Spleen (tissue), 7 donors: ENCODE data around the gene SLC2A4.
A peak's percentile ranks its signal among the peaks of the same experiment; 100 is the strongest.

Experiments used
- POLR2A ChIP-seq, 3 donors: fragments of 450-650 bp; IDR thresholded peaks; one replicate each; pipeline ENCODE4 v1.5.1; 2017; ENCODE audit warnings: antibody characterized with exemption in 3 of 3, mild to moderate bottlenecking in 1 of 3
- POLR2AphosphoS5 ChIP-seq, 3 donors: sonication (generic); formaldehyde crosslinking; IDR thresholded peaks; one replicate each; pipeline ENCODE4 v1.5.1; 2017; ENCODE audit warnings: antibody characterized with exemption in 3 of 3
- TF ChIP-seq, protein P1 (sequence below), 11 experiments: fragments of 200-600 bp in 7 of 11; fragments of 450-650 bp in 4 of 11; sonication (generic) in 4 of 11; IDR thresholded peaks in 8 of 11; conservative IDR thresholded peaks in 3 of 11; 1 replicate in 7 of 11; 2 replicates in 4 of 11; pipeline versions ENCODE4 v1.4.0 to v1.8.0; 2016 to 2021; ENCODE audit warnings: antibody characterized with exemption in 11 of 11, inconsistent platforms in 4 of 11, mild to moderate bottlenecking in 1 of 11
- donor health status: DM: no; HTN: no; CAD: no; lungs with moderate emphysema.
- donor health status: DM: no; HTN: no; CAD: no.
- donor health status: DM: no; HTN: no; CAD: no.

DNA sequence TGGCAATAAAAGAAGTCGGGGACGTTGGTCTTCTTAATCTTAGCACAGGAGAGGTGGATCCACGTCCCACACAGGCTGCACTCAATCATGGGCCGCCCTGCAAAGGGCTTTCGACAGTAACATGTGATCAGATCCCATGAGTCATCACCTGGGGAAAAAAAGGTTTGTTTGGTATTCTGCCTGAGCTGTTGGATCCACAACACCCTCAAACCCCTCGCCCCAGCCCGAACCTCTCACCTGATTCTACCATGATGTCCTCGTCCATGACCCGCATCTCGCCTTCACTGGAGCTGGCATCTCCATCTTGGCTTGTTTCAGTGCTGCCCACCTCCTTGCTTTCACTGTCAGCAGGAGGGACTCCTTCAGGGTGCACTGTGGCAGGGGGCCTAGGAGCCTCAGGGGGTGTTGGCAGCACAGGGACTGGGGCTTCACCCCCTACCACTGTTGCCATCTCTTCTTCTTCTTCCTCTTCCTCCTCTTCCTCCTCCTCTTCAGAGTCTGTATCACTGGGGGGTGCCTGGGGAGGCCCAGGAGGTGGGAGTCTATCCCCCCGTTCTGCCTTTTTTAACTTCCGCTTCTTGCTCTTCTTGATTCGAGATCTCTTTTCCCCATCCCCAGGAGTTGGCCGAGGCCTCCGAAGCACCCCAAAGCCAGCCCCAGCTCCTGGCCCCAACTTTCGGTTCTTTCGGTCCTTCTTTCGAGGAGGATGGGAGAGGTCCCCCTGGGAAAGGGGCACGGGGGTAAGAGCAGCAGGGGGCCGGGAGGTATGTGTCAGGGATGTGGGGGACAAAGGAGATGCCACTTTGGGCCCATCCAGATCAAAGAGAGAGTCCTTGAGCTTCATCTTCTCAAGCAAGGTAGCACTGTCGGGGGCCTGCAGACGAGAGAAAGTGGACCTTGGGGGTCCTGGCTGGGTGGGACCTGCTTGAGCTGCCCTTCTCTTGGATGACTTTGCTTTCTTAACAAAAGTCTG is 45.5 kb upstream of the SLC2A4 start:
- TF ChIP-seq POLR2AphosphoS5 (IDR thresholded peaks at IDR 0.05): peak; percentile 23 to 44 (median 24)
- TF ChIP-seq, protein P1, sequence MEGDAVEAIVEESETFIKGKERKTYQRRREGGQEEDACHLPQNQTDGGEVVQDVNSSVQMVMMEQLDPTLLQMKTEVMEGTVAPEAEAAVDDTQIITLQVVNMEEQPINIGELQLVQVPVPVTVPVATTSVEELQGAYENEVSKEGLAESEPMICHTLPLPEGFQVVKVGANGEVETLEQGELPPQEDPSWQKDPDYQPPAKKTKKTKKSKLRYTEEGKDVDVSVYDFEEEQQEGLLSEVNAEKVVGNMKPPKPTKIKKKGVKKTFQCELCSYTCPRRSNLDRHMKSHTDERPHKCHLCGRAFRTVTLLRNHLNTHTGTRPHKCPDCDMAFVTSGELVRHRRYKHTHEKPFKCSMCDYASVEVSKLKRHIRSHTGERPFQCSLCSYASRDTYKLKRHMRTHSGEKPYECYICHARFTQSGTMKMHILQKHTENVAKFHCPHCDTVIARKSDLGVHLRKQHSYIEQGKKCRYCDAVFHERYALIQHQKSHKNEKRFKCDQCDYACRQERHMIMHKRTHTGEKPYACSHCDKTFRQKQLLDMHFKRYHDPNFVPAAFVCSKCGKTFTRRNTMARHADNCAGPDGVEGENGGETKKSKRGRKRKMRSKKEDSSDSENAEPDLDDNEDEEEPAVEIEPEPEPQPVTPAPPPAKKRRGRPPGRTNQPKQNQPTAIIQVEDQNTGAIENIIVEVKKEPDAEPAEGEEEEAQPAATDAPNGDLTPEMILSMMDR (IDR thresholded peaks at IDR 0.05 in 8 of 11, conservative IDR thresholded peaks at IDR 0.05 in 3 of 11): no peak
- no peak for TF ChIP-seq POLR2A (IDR thresholded peaks at IDR 0.05)
